Measurements from ENCODE around the gene BMP8B.
A peak's percentile ranks its signal among the peaks of the same experiment; 100 is the strongest.
"Not testable (repeated sequence)": the region's sequence is repeated elsewhere in the genome, so short reads cannot be mapped to it uniquely, and the experiment has no call there.

The BMP8B gene

GRCh38 chr1:39800471-39800835 is 11.8 kb upstream of the BMP8B start:
- H2BK120ac ChIP-seq (ENCODE audit: low read depth, low read length): no peak overlapping the region
- no peak overlapping the region for H2BK12ac ChIP-seq (ENCODE audit: low read length in 2 of 2)
- H2AFZ ChIP-seq (ENCODE audit: low read depth, low read length): no peak overlapping the region
- no peak overlapping the region for H2BK5ac ChIP-seq (ENCODE audit: low read depth, low read length, poor library complexity, severe bottlenecking)
- H3K27me3 ChIP-seq (ENCODE audit: control insufficient read depth in 1 of 2, insufficient read depth in 1 of 2, low read length in 2 of 2): peaks cover 0 to 8% of the 10 kb centered on the region in 2 experiments
- no peak overlapping the region for H4K91ac ChIP-seq (ENCODE audit: low read length)
- H3K4me1 ChIP-seq (ENCODE audit: control insufficient read depth, insufficient read depth, low read depth, low read length): peaks cover 4% of the 10 kb centered on the region
- no peaks in the 10 kb centered on the region for H3K79me1 ChIP-seq (replicated peaks; ENCODE audit: low read length, poor library complexity, severe bottlenecking)
- no peak overlapping the region for H3K27ac ChIP-seq (ENCODE audit: low read length, poor library complexity, severe bottlenecking)
- DNase-seq: no peak
- H2AK5ac ChIP-seq (ENCODE audit: low read length, severe bottlenecking): no peak overlapping the region
- H3K4ac ChIP-seq (ENCODE audit: low read depth in 1 of 2, low read length in 2 of 2): no peak overlapping the region
- H3K4me2 ChIP-seq (ENCODE audit: low read length, poor library complexity, severe bottlenecking): no peak overlapping the region
- H3K9me3 ChIP-seq (ENCODE audit: control insufficient read depth, low read length): peaks cover 2% of the 10 kb centered on the region
- H4K8ac ChIP-seq (ENCODE audit: low read length): no peak overlapping the region
- no peak overlapping the region for H3K23ac ChIP-seq (ENCODE audit: low read length in 2 of 2)
- no peak overlapping the region for H3K14ac ChIP-seq (ENCODE audit: low read length in 2 of 2)
- peak overlapping the region; percentile 24 for H3K9ac ChIP-seq (ENCODE audit: low read length)
- H3K18ac ChIP-seq (ENCODE audit: low read depth in 1 of 2, low read length in 2 of 2): no peak overlapping the region
- no peak overlapping the region for H2BK15ac ChIP-seq (ENCODE audit: low read depth, poor library complexity, severe bottlenecking)
- 68% methylated on average over 2 of the region's 3 CpGs for WGBS
- no peak overlapping the region for H3K4me3 ChIP-seq (ENCODE audit: insufficient read depth in 1 of 2, low read depth in 1 of 2, low read length in 2 of 2)
- no peaks in the 10 kb centered on the region for H3K36me3 ChIP-seq (ENCODE audit: control insufficient read depth in 1 of 2, insufficient read depth in 2 of 2, low read depth in 1 of 2, low read length in 2 of 2)

DNA sequence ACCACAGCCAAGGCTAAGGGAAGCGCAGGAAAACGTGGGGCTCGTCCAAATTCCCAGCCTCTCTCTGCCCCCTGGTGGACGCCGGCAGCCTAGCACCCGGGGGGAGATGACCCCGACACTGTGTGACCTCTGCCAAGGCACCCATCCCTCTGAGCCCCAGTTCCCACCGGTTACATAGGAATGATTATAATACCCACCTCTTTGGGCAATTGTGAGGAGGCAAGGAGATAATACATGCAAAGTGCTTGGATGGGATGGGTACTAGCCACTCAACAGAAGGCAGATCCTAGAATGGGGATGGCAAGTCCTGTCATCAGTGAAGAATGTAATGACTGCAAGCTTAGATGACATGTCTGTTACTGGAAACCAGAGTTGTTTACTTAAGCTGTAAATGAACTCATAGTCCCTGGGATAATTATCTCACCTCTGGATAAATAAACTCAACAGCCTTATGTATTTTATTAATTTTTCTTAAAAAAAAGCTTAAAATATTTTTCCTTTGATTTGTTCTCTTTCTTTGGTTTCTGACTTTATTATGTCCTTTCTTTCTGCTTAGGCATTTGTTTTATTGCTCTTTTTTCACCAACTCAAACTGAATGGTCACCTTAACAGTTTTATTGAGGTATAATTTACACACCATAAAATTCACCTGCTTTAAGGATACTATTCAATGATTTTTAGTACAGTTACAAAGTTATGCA is 11.3 kb upstream of the BMP8B start:
- H4K91ac ChIP-seq (ENCODE audit: low read length): no peak overlapping the region
- WGBS: 6% methylated on average over 7 of the region's 8 CpGs

GRCh38 chr1:39798859-39799769 is 10.4 kb upstream of the BMP8B start:
- not testable (repeated sequence) for H3K4me1 ChIP-seq (ENCODE audit: control insufficient read depth, insufficient read depth, low read depth, low read length); H3K4me2 ChIP-seq (ENCODE audit: low read length, poor library complexity, severe bottlenecking); H2AFZ ChIP-seq (ENCODE audit: low read depth, low read length); H2BK15ac ChIP-seq (ENCODE audit: low read depth, poor library complexity, severe bottlenecking); H3K79me1 ChIP-seq (replicated peaks; ENCODE audit: low read length, poor library complexity, severe bottlenecking); H3K27ac ChIP-seq (ENCODE audit: low read length, poor library complexity, severe bottlenecking); H3K9me3 ChIP-seq (ENCODE audit: control insufficient read depth, low read length); H4K91ac ChIP-seq (ENCODE audit: low read length); H2AK5ac ChIP-seq (ENCODE audit: low read length, severe bottlenecking); H3K36me3 ChIP-seq (ENCODE audit: control insufficient read depth in 1 of 2, insufficient read depth in 2 of 2, low read depth in 1 of 2, low read length in 2 of 2); H3K4me3 ChIP-seq (ENCODE audit: insufficient read depth in 1 of 2, low read depth in 1 of 2, low read length in 2 of 2); H2BK5ac ChIP-seq (ENCODE audit: low read depth, low read length, poor library complexity, severe bottlenecking); H3K23ac ChIP-seq (ENCODE audit: low read length in 2 of 2); H3K18ac ChIP-seq (ENCODE audit: low read depth in 1 of 2, low read length in 2 of 2); H3K4ac ChIP-seq (ENCODE audit: low read depth in 1 of 2, low read length in 2 of 2); H2BK120ac ChIP-seq (ENCODE audit: low read depth, low read length); H3K9ac ChIP-seq (ENCODE audit: low read length); H4K8ac ChIP-seq (ENCODE audit: low read length)
- H3K27me3 ChIP-seq (ENCODE audit: control insufficient read depth in 1 of 2, insufficient read depth in 1 of 2, low read length in 2 of 2): peaks cover 0 to 14% of the 10 kb centered on the region in 2 experiments
- DNase-seq: peak; percentile 47
- peak overlapping the region in 1 of 2 experiments; percentile 34 for H2BK12ac ChIP-seq (ENCODE audit: low read length in 2 of 2)
- H3K14ac ChIP-seq (ENCODE audit: low read length in 2 of 2): peak overlapping the region in 1 of 2 experiments; percentile 11
- 69% methylated on average over 14 of the region's 26 CpGs for WGBS

More for the DNA sequence above, 11.3 kb upstream of the BMP8B start:
- peak overlapping the region; percentile 24 for H3K9ac ChIP-seq (ENCODE audit: low read length)
- no peak overlapping the region for H2BK12ac ChIP-seq (ENCODE audit: low read length in 2 of 2)
- H3K9me3 ChIP-seq (ENCODE audit: control insufficient read depth, low read length): peaks cover 2% of the 10 kb centered on the region
- H3K23ac ChIP-seq (ENCODE audit: low read length in 2 of 2): no peak overlapping the region
- peaks cover 0 to 10% of the 10 kb centered on the region in 2 experiments for H3K27me3 ChIP-seq (ENCODE audit: control insufficient read depth in 1 of 2, insufficient read depth in 1 of 2, low read length in 2 of 2)
- H2BK15ac ChIP-seq (ENCODE audit: low read depth, poor library complexity, severe bottlenecking): no peak overlapping the region
- H2AK5ac ChIP-seq (ENCODE audit: low read length, severe bottlenecking): no peak overlapping the region
- no peak overlapping the region for H2BK5ac ChIP-seq (ENCODE audit: low read depth, low read length, poor library complexity, severe bottlenecking)
- H3K4ac ChIP-seq (ENCODE audit: low read depth in 1 of 2, low read length in 2 of 2): no peak overlapping the region
- no peak overlapping the region for H4K8ac ChIP-seq (ENCODE audit: low read length)
- peak overlapping the region; percentile 44 for H3K4me2 ChIP-seq (ENCODE audit: low read length, poor library complexity, severe bottlenecking)
- peaks cover 4% of the 10 kb centered on the region for H3K4me1 ChIP-seq (ENCODE audit: control insufficient read depth, insufficient read depth, low read depth, low read length)
- H3K14ac ChIP-seq (ENCODE audit: low read length in 2 of 2): no peak overlapping the region
- no peak overlapping the region for H3K4me3 ChIP-seq (ENCODE audit: insufficient read depth in 1 of 2, low read depth in 1 of 2, low read length in 2 of 2)
- no peak overlapping the region for H3K18ac ChIP-seq (ENCODE audit: low read depth in 1 of 2, low read length in 2 of 2)
- H3K27ac ChIP-seq (ENCODE audit: low read length, poor library complexity, severe bottlenecking): no peak overlapping the region
- no peak overlapping the region for H2BK120ac ChIP-seq (ENCODE audit: low read depth, low read length)
- DNase-seq: peak; percentile 86
- no peaks in the 10 kb centered on the region for H3K36me3 ChIP-seq (ENCODE audit: control insufficient read depth in 1 of 2, insufficient read depth in 2 of 2, low read depth in 1 of 2, low read length in 2 of 2)
- peak overlapping the region; percentile 36 for H2AFZ ChIP-seq (ENCODE audit: low read depth, low read length)
- H3K79me1 ChIP-seq (replicated peaks; ENCODE audit: low read length, poor library complexity, severe bottlenecking): no peaks in the 10 kb centered on the region

- H2AK5ac ChIP-seq (ENCODE audit: low read length, severe bottlenecking): no peak overlapping the region
- H2BK15ac ChIP-seq (ENCODE audit: low read depth, poor library complexity, severe bottlenecking): no peak overlapping the region
- H2BK5ac ChIP-seq (ENCODE audit: low read depth, low read length, poor library complexity, severe bottlenecking): no peak overlapping the region
- no peak overlapping the region for H4K91ac ChIP-seq (ENCODE audit: low read length)
- H3K4me3 ChIP-seq (ENCODE audit: insufficient read depth in 1 of 2, low read depth in 1 of 2, low read length in 2 of 2): no peak overlapping the region
- H2BK120ac ChIP-seq (ENCODE audit: low read depth, low read length): no peak overlapping the region
- H3K4me2 ChIP-seq (ENCODE audit: low read length, poor library complexity, severe bottlenecking): no peak overlapping the region
- no peak overlapping the region for H2AFZ ChIP-seq (ENCODE audit: low read depth, low read length)
- DNase-seq: no peak
- no peak overlapping the region for H3K4ac ChIP-seq (ENCODE audit: low read depth in 1 of 2, low read length in 2 of 2)
- no peaks in the 10 kb centered on the region for H3K79me1 ChIP-seq (replicated peaks; ENCODE audit: low read length, poor library complexity, severe bottlenecking)
- no peaks in the 10 kb centered on the region for H3K9me3 ChIP-seq (ENCODE audit: control insufficient read depth, low read length)
- H3K9ac ChIP-seq (ENCODE audit: low read length): no peak overlapping the region
- peaks cover 10 to 31% of the 10 kb centered on the region in 2 experiments for H3K27me3 ChIP-seq (ENCODE audit: control insufficient read depth in 1 of 2, insufficient read depth in 1 of 2, low read length in 2 of 2)
- H3K14ac ChIP-seq (ENCODE audit: low read length in 2 of 2): no peak overlapping the region
- H3K4me1 ChIP-seq (ENCODE audit: control insufficient read depth, insufficient read depth, low read depth, low read length): peaks cover 4% of the 10 kb centered on the region
- H4K8ac ChIP-seq (ENCODE audit: low read length): no peak overlapping the region
- H3K23ac ChIP-seq (ENCODE audit: low read length in 2 of 2): no peak overlapping the region
- no peak overlapping the region for H3K27ac ChIP-seq (ENCODE audit: low read length, poor library complexity, severe bottlenecking)
- no peak overlapping the region for H3K18ac ChIP-seq (ENCODE audit: low read depth in 1 of 2, low read length in 2 of 2)
- no peak overlapping the region for H2BK12ac ChIP-seq (ENCODE audit: low read length in 2 of 2)
- WGBS: 44% methylated on average over 1 of the region's 1 CpG
- no peaks in the 10 kb centered on the region for H3K36me3 ChIP-seq (ENCODE audit: control insufficient read depth in 1 of 2, insufficient read depth in 2 of 2, low read depth in 1 of 2, low read length in 2 of 2)
Measured at GRCh38 chr1:39795651-39796050, 7.0 kb upstream of the BMP8B start.
